GM21825 (cell line): Measurements from ENCODE around the gene KCTD10.
"Not testable (repeated sequence)": the region's sequence is repeated elsewhere in the genome, so short reads cannot be mapped to it uniquely, and the experiment has no call there.

Source experiments
- ATAC-seq: cut with Tn5 transposase; IDR thresholded peaks from one replicate; pipeline ENCODE4 v1.9.1; 2021; ENCODE audit warnings: mild to moderate bottlenecking, moderate library complexity; ENCODE audit not compliant: unreplicated experiment

The KCTD10 gene

DNA sequence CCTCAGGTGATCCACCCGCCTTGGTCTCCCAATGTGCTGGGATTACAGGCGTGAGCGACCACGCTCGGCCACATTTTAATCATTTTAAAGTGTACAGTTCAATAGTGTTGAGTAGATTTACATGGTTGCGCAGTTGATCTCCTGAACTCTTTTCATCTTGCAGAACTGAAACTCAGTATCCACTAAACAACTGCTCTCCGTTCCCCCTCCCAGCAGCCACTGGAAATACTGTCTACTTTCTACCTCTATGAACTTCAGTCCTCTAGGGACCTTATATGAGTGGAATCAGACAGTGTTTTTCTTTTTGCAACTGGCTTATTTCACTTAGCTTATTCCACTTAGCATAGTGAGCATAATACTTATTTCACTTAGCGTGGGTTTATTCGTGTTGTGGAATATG is 53.7 kb downstream of the KCTD10 start:
- ATAC-seq, result no peak

GRCh38 chr12:109422251-109422650 is 54.8 kb downstream of the KCTD10 start:
- no peak for ATAC-seq

DNA sequence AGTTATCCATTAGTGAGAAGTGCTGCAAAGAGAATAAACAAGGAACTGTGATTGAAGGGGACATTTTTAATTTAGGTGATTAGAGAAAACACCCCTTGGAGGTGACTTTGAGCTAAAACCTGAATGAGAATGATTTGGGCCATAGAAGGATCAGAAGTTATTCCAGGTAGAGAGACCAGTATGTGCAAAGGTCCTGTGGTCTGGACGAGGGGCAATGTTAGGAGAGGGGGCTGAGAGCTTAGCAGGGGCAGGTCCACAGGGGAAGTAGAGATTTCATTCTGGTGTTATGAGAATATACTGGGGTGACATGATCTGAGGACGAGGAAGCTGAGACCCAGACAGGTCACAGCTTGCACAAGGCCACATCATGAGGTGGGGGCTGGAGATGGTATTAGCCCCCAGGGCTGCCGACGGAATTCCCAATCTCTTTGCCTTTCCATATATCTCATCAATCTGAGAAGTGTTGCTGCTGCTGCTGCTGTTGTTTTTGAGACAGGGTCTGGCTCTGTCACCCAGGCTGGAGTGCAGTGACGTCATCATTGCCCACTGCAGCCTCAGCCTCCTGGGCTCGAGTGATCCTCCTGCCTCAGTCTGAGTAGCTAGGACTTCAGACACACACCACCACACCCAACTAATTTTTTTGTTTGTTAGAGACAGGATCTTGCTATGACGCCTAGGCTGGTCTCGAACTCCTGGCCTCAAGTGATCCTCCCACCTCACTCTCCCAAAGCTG is 55.6 kb downstream of the KCTD10 start:
- ATAC-seq, result no peak

GRCh38 chr12:109418848-109419480 is 58.1 kb downstream of the KCTD10 start:
- ATAC-seq, result no peak

DNA sequence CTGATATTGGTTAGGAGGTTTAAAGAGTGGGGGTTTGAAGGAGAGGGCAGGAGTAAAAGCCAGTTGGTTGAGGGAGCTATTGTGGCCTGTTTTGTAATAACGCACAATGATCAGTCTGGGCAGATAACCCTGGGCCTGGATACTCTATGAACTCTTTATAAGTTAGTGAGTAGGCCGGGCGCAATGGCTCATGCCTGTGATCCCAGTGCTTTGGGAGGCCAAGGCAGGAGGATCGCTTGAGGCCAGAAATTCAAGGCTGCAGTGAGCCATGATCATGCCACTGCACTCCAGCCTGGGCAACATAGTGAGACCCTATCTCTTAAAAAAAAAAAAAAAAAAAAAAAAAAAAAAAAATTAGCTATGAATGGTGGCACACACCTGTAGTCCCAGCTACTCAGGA is 71.0 kb downstream of the KCTD10 start:
- not testable (repeated sequence) for ATAC-seq

DNA sequence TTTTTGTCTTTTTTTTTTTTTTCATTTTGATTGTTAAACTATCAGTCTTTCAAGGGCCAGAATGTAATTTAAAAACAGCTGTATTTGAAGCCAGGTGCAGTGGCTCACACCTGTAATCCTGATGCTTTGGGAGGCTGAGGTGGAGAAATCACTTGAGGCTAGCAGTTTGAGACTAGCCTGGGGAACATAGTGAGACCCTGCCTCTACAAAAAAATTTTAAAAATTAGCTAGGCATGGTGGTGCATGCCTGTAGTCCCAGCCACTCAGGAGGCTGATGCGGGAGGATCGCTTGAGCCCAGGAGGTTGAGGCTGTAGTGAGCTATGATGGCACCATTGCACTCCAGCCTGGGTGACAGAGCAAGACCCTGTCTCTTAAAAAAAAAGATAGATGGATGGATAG is 72.3 kb downstream of the KCTD10 start:
- not testable (repeated sequence) for ATAC-seq
